RWPE1 (cell line): Measurements from ENCODE around the gene MCOLN1.
A peak's percentile ranks its signal among the peaks of the same experiment; 100 is the strongest.

Experiments
- CTCF ChIA-PET: fragments of 350-600 bp; sonication (Branson Sonifier 250); formaldehyde crosslinking; extraction: SDS; loops from one replicate; lab custom pipeline; 2021; lab: Yijun Ruan, JAX
- POLR2A ChIA-PET: fragments of 400-600 bp; formaldehyde crosslinking; extraction: SDS; loops from one replicate; lab custom pipeline; 2020; ENCODE audit warnings: antibody characterized with exemption; ENCODE audit not compliant: low non-redundant PET; lab: Yijun Ruan, JAX
- DNase-seq: peaks from one replicate; pipeline ENCODE4 v3.0.0; 2012; ENCODE audit warnings: low spot score
- H3K27ac ChIP-seq: fragments of 450-650 bp; 2 replicates; pipeline ENCODE4 v1.5.1; 2017
- CTCF ChIP-seq: fragments of 450-650 bp; conservative IDR thresholded peaks from 2 replicates; pipeline ENCODE4 v1.5.1; 2017; ENCODE audit warnings: low read depth, mild to moderate bottlenecking

The MCOLN1 gene

DNA sequence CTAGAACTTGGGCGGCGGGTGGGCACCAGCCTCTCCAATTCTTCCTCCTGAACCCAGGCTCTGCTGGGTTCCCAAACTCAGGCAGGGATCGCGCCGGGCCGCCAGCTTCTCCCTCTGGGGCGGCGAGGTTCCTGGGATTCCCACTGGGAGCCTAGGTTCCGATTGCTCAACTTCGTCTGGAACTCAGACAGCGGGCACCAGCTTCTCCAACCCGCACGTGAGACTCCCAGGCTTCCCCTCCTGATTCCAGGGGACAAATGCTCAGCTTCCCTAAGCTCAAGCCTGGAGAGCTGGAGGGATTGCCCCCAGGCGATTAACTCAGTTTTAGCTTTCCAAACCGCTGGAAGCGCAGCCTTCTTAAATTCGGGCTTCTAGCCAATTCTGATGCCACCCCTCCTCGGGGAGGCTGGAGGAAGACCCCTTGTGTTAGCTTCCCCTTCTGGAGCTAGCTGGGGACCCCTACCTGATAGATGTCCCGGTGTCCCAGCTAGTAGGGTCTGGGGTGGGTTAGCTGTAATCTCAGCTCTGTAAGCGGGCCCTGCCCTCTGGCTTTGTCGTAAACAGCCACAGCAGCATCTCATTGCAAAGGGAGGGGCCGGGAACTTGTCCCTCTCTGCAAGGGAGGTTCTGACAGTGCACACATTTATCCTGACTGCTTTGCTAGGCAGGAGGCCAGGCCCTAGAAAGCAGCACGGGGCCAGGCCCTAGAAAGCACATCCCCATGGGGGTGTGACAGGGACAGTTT lies 671 bp downstream of the MCOLN1 start:
- no peak for TF ChIP-seq CTCF
- POLR2A ChIA-PET: interaction anchor here (0.5 to 0.7 kb wide), 3 partner anchors 17 to 494 kb away, joined by 3 to 7 read pairs (median 3); no protein-coding TSS in a partner anchor
- H3K27ac ChIP-seq: peak overlapping the region; percentile 75
- peak; percentile 37 for DNase-seq
- CTCF ChIA-PET: interaction anchor here (0.6 to 1.2 kb wide), 4 partner anchors 25 to 1555 kb away, joined by 3 to 6 read pairs (median 4); no protein-coding TSS in a partner anchor

- ChIA-PET CTCF (no interaction called here), POLR2A (no interaction called here)
- DNase-seq: no peak
- H3K27ac ChIP-seq: no peak overlapping the region
- no peak for TF ChIP-seq CTCF
Observed at GRCh38 chr19:7524523-7524922, 2.1 kb downstream of the MCOLN1 start.

DNA sequence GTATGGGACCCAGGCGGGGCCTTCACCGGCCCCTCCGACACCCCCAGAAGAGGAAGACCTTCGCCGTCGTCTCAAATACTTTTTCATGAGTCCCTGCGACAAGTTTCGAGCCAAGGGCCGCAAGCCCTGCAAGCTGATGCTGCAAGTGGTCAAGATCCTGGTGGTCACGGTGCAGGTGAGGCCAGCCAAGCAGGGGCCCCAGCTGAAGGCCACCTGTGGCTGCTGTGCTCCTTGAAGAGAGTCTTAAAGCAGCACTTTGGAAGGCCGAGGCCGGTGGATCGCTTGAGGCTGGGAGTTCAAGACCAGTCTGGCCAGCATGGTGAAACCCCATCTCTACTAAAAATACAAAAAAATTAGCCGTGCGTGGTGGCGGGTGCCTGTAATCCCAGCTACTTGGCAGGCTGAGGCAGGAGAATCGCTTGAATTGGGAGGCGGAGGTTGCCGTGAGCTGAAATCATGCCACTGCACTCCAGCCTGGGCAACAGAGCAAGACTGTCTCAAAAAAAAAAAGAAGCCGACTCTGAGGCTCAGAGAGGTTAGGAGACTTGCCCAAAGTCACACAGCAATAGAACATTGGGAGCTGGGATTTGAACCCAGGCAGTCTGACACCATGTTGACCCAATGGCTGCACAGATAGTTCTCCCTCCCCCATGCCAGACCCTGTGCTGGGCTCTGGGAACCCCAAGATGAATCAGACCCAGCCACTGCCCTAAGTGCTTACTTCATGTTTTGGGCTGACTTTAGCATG lies 2.7 kb downstream of the MCOLN1 start:
- ChIA-PET POLR2A (no interaction called here), CTCF (no interaction called here)
- DNase-seq: no peak
- no peak overlapping the region for H3K27ac ChIP-seq
- no peak for TF ChIP-seq CTCF

GRCh38 chr19:7526059-7526929 lies 3.9 kb downstream of the MCOLN1 start:
- POLR2A ChIA-PET: no interaction called here
- no peak overlapping the region; the same call in 1 of the 2 replicates for H3K27ac ChIP-seq
- no peak for DNase-seq
- no peak for TF ChIP-seq CTCF
- CTCF ChIA-PET: no interaction called here

GRCh38 chr19:7527516-7528191 lies 5.2 kb downstream of the MCOLN1 start:
- H3K27ac ChIP-seq: 0 out of 2 replicates have a peak overlapping the region, but pooled peaks have one; percentile 0
- TF ChIP-seq CTCF: no peak
- CTCF ChIA-PET: interaction anchor here (0.6 kb wide), 1 partner anchor 276 kb away, joined by 3 read pairs; no protein-coding TSS in a partner anchor
- POLR2A ChIA-PET: interaction anchor here (0.6 kb wide), 1 partner anchor 336 kb away, joined by 3 read pairs; no protein-coding TSS in a partner anchor
- no peak for DNase-seq
